PC-9 (cell line): ENCODE results near the gene CGB5.

Experiments used
- EZH2 ChIP-seq: fragments of 200-600 bp; sonication (generic); IDR thresholded peaks from 2 replicates; pipeline ENCODE4 v1.8.0; 2017; ENCODE audit warnings: antibody characterized with exemption, low read depth
- TF ChIP-seq, protein P1 (sequence below): fragments of 200-600 bp; sonication (generic); conservative IDR thresholded peaks from 2 replicates; pipeline ENCODE4 v1.6.1; 2017; ENCODE audit warnings: mixed run types, antibody characterized with exemption, mild to moderate bottlenecking, moderate library complexity

DNA sequence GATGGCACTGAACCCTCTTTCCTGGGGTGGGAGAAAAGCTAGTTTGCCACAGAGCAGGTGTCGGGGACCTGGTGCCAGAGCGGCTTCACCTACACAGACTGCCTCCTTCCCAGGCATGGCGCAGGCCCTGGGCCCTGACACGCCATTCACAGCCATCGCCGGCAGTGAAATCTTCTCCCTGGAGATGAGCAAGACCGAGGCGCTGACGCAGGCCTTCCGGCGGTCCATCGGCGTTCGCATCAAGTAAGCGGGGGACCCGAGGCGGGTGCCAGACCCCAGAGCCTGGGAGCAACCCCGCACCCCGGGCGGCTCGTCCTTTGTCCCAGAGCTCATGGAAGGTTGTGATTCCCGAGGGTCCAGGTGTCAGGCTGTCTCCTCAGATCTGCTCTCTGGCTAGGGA, 36.7 kb upstream of the CGB5 start:
- TF ChIP-seq, protein P1, sequence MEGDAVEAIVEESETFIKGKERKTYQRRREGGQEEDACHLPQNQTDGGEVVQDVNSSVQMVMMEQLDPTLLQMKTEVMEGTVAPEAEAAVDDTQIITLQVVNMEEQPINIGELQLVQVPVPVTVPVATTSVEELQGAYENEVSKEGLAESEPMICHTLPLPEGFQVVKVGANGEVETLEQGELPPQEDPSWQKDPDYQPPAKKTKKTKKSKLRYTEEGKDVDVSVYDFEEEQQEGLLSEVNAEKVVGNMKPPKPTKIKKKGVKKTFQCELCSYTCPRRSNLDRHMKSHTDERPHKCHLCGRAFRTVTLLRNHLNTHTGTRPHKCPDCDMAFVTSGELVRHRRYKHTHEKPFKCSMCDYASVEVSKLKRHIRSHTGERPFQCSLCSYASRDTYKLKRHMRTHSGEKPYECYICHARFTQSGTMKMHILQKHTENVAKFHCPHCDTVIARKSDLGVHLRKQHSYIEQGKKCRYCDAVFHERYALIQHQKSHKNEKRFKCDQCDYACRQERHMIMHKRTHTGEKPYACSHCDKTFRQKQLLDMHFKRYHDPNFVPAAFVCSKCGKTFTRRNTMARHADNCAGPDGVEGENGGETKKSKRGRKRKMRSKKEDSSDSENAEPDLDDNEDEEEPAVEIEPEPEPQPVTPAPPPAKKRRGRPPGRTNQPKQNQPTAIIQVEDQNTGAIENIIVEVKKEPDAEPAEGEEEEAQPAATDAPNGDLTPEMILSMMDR: no peak
- TF ChIP-seq EZH2: no peak
